ENCODE results near the gene CDC14B.
"Not testable (repeated sequence)": the region's sequence is repeated elsewhere in the genome, so short reads cannot be mapped to it uniquely, and the experiment has no call there.

The CDC14B gene

GRCh38 chr9:96619491-96620180 lies at the start of gene CDC14B:
TSS of gene CDC14B (minus strand) at chr9:96619843. CDS start at chr9:96619378, 465 bp downstream.
- DNase-seq = peak; percentile 85

GRCh38 chr9:96668868-96669534 lies 49.4 kb upstream of the CDC14B start:
- DNase-seq = no peak

DNA sequence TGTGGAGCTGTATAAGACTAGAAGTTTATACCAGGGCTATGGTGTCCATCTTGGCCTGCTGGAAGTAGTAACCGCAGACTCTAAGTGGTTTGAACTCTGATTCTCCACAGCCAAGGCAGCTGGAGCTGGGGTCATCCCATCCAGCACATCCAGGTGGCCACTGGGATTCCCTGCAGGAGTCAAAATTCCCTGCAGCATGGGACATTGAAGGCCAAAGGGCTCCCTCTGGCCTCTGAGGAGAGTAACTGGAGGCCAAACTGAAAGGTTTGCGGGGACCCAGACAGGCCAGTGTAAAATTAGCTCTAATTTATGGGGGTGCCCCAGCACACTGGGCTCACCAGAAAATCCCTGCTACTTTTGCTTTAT lies 47.7 kb upstream of the CDC14B start:
- DNase-seq = no peak

DNA sequence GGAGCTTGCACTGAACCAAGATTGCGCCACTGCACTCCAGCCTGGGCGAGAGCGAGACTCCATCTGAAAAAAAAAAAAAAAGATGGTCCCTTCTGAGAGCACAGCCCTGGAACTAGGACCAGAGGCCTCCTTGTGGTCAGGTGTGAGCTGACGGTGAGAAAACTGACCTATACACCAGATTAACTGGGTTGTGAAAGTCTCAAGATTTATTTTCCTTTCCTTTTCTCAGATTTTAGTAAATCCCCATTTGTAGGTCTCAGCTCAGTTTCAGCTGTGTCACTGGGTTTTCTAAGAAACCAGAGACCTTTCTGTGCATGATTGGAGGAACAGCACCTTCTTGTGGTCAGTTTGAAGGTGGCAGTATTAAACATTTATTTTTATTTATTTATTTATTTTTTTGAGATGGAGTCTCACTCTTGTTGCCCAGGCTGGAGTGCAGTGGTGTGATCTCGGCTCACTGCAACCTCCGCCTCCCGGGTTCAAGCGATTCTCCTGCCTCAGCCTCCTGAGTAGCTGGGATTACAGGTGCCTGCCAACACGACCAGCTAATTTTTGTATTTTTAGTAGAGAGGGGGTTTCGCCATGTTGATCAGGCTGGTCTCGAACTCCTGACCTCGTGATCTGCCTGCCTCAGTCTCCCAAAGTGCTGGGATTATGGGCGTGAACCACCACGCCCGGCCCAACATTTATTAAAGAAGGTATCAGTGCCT lies 47.2 kb upstream of the CDC14B start:
- DNase-seq = not testable (repeated sequence)

DNA sequence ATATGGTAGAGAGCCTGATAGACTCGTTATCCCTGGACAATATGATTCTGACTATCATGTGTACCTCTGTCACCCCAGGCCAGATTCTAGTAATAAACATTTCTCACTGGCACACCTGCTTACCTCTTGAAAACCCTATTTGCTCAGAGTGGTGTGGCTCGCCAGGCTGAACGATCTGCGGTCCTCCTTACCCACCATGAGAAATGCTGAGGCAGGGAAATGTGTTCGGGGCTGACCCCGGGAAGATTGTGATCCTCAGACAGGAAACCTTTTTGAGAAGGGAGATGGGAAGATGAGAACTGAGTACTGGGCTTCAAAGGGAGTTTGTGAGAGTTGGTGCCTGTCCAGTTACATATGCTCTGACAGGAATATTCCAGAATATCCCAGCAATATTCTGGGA lies 46.1 kb upstream of the CDC14B start:
- no peak for DNase-seq

GRCh38 chr9:96663506-96664120 lies 44.0 kb upstream of the CDC14B start:
- DNase-seq = no peak

- DNase-seq = no peak
Observed at GRCh38 chr9:96661711-96662110, 42.1 kb upstream of the CDC14B start.

GRCh38 chr9:96660692-96661248 lies 41.1 kb upstream of the CDC14B start:
- no peak for DNase-seq

- peak; percentile 87 for DNase-seq
Observed at GRCh38 chr9:96655198-96655851, 35.7 kb upstream of the CDC14B start, which contains the start of gene PRXL2C. TSS of gene PRXL2C (minus strand) at chr9:96655317. CDS start at chr9:96655281, 36 bp downstream.

DNA sequence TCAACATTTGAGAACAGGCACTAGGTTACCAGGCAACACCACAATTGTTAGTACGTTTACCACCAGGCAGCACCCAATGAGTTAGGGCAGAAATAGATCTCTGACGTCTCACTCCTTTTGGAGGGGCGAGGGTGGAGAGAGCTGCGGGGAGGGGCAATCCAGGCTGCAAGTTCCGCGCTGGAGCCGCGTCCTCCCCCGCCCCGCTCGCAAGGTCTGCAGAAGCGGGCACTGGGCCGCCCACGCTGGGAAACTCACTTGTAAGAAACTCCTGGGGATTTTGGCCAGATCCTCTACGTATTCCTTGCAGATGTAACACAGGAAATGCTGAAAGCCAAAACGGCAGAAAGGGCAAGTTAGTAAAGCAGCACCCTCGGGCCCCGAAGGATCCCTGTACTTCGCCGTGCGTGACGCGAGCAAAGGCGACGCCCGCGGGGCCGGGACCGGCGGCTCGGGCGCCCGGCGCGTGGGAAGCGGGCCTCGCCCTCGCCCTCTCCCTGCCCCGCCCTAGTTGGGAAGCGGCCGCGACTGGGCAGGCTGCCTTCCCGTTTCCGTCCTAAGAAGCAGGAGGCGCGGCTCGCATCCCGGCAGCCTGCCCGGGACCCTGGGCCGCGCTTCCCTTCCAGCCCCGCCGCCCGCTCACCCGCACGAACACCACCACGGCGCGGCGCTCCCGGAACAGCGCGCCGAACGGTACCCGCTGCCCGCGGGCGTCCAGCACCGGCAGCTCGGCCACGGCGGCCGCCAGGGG lies 35.0 kb upstream of the CDC14B start:
- DNase-seq = peak; percentile 76

GRCh38 chr9:96651626-96652025 lies 32.0 kb upstream of the CDC14B start:
- no peak for DNase-seq

DNA sequence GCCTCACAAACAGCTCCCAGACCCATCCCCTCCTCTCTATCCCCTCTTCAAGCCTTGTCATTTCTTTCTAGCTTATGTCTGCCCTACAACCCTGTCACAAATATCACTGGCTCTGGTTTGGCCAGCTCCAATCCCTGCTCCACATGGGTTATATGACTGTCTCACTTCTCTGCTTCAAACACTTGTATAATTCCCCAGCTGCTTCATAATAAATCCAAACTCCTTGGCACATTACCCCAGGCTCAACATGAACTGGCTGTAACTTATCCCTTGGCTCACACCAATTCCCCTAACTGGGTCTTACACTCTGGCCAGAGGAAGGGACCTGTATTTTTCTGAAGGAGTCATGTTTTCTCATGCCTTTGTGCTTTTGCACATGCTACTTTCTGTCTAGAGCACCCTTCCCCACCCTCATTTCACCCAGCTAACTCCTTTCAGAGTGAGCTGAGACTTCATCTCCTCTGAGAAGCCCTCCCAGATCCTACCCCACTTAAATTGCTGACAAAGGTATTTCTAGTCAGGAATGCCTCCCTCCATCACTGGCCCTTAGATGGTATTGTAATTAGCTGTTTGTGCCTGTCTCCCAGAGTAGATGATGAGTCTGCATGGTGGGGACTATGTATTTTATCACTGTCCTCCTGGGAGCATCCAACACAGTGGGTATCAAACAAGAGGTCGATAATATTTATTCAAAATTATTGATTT lies 30.1 kb upstream of the CDC14B start:
- DNase-seq = no peak

GRCh38 chr9:96646081-96646991 lies 26.7 kb upstream of the CDC14B start:
- no peak for DNase-seq

- DNase-seq = no peak
Observed at GRCh38 chr9:96644137-96644536, 24.5 kb upstream of the CDC14B start.

DNA sequence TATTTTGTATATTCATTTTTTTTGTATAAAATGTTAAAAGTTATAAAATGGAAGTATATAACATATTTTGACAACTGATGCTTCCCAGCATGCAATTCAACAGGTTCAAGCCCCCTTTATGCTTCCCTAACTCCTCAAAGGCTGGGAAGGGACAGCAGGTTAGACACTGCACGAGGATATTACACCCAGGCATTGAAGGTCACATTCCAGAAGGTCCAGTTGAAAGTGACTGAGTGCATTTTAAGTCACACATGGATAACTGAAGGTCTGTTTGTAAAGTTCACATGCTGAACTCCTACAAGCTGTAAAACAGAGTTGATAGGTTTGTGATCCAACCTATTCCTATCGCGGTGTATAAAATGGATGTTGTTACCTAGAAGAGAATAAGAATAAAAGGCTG lies 21.9 kb upstream of the CDC14B start:
- DNase-seq = no peak

GRCh38 chr9:96638606-96639364 lies 19.1 kb upstream of the CDC14B start:
- no peak for DNase-seq

GRCh38 chr9:96636368-96636767 lies 16.7 kb upstream of the CDC14B start:
- no peak for DNase-seq

GRCh38 chr9:96633579-96633978 lies 13.9 kb upstream of the CDC14B start:
- not testable (repeated sequence) for DNase-seq

DNA sequence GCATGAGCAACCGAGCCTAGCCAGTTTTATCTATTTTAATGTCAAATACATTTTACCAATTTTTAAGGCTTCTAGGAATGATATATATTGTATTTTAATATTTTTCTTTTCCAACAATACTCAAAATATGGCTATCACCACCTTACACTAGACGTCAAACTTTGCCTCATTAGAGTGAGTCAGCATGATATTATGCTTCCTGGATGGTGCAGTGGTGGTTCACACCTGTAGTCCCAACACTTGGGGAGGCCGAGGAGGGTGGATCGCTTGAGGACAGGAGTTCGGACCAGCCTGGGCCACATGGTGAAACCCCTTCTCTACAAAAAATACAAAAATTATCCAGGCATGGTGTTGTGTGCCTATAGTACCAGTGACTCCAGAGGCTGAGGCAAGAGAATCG lies 7.3 kb upstream of the CDC14B start:
- no peak for DNase-seq
